H7 (cell line): ENCODE results near the gene STEAP1. TPM values are rescaled to one million over a fixed set of nuclear protein-coding genes. Genes with fewer than 3 reads are reported as not detected.

ENCODE experiments used
- DNase-seq: peaks from one replicate; pipeline ENCODE4 v3.0.0; 2012
- H3K27me3 ChIP-seq: 2 replicates; pipeline ENCODE4 v1.6.0; 2011; ENCODE audit warnings: mild to moderate bottlenecking, low read length; ENCODE audit not compliant: control insufficient read depth, insufficient read depth
- H3K36me3 ChIP-seq: replicated peaks from 2 replicates; pipeline ENCODE4 v1.5.1; 2011; ENCODE audit warnings: low read length; ENCODE audit not compliant: control insufficient read depth, insufficient read depth
- H3K4me3 ChIP-seq: 2 replicates; pipeline ENCODE4 v1.5.1; 2011; ENCODE audit warnings: low read depth, mild to moderate bottlenecking, control low read depth, low read length, moderate library complexity; ENCODE audit not compliant: insufficient read depth
- total RNA-seq: library from RNA; depleted of rRNA; stranded (reverse); fragments of >200 nt; shearing (Covaris generic); gene quantifications from 2 replicates; pipeline ENCODE4 v1.2.3, GENCODE V29; 2014

The STEAP1 gene
- total RNA-seq, 1 experiment from 2014 or later: 3.3 TPM

DNA sequence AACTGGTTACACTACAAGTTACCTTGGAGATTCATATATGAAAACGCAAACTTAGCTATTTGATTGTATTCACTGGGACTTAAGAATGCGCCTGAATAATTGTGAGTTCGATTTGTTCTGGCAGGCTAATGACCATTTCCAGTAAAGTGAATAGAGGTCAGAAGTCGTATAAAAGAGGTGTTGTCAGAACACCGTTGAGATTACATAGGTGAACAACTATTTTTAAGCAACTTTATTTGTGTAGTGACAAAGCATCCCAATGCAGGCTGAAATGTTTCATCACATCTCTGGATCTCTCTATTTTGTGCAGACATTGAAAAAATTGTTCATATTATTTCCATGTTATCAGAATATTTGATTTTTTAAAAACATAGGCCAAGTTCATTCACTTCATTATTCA is 9.3 kb downstream of the STEAP1 start:
- H3K27me3 ChIP-seq: no peaks in the 10 kb centered on the region
- DNase-seq: no peak

DNA sequence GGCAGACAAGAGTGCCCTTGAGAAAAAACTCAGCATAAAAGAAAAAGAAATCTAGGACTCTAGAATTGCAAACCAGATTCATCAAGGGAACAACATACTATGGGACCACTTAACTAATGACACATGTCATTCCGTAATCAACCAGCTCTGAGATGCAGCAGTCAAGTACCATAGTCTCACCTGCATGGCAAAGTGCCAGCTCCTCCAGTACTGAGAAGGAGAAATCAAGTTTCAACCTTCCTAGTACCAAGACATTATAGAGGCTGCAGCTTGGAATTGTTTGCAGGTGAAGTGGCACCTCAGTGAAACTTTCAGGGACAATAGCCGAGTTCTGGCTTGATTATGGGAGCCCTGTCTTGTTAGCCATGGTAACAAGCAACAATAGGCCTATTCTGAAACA is 11.5 kb downstream of the STEAP1 start:
- H3K4me3 ChIP-seq: no peak overlapping the region
- no peaks in the 10 kb centered on the region for H3K36me3 ChIP-seq

More for the DNA sequence above, 9.3 kb downstream of the STEAP1 start:
- Histone ChIP-seq H3K36me3 (no peaks in the 10 kb centered on the region), H3K4me3 (no peak overlapping the region)

DNA sequence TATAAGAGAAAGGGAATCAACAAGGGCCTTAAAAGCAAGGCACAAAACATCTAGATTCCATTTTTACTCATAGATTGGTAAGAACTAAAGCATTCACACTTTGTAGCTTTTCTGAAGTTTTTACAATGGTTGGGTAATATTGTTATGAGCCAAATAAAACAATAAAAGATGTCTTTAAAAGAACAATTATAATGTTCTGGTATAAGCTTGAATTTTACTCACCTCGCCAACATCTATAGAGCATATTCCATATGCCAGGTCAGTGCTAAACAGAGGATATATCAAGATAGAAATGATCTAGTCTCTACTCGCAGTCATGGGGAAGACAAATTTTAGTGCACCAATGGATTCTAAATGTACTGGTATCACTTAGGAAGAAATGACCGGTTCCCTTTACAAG is 11.9 kb downstream of the STEAP1 start:
- Histone ChIP-seq H3K27me3 (no peaks in the 10 kb centered on the region), H3K36me3 (no peaks in the 10 kb centered on the region), H3K4me3 (no peak overlapping the region)
- no peak for DNase-seq

More for the DNA sequence above, 11.5 kb downstream of the STEAP1 start:
- DNase-seq: no peak
- H3K27me3 ChIP-seq: no peaks in the 10 kb centered on the region

DNA sequence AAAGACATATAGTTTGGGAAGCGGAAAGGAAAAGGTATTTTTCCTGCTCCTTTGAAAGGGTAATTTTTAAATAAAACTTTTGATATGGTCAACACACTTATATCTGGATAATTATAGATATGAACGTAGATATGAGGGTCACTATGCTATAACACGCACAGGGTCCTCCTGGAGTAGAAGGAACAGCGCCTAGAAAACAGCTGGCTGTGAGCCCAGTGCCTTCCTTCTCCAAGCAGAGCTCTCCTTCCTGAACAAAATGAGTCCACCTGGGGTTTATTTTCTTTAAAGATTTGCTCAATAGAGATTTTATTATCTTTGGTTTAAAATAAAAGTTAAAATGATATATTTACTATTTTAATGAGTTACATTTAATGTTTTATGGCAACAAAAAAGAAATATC is 13.1 kb downstream of the STEAP1 start:
- DNase-seq: no peak
- no peaks in the 10 kb centered on the region for H3K36me3 ChIP-seq
- H3K27me3 ChIP-seq: no peaks in the 10 kb centered on the region
- no peak overlapping the region for H3K4me3 ChIP-seq

DNA sequence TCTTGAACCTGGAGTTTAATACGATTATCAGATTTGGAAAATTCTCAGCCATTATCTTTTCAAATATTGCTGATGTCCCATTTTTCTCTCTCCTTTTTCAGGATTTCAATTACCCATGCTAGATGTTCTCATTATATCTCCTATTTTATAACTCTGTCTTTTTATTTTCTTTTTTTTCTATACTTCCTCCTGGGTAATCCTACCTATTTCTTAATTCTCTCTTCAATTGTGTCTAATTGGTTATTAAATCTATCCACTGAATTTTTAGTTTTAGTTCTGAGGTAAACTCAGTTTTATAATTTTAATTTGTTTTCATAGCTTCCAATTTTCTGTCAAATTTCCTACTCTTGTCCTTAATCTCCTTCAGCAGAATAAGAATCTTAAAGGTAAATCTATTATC is 15.6 kb downstream of the STEAP1 start:
- no peaks in the 10 kb centered on the region for H3K27me3 ChIP-seq
- no peak overlapping the region for H3K4me3 ChIP-seq
- no peak for DNase-seq
- H3K36me3 ChIP-seq: no peaks in the 10 kb centered on the region

DNA sequence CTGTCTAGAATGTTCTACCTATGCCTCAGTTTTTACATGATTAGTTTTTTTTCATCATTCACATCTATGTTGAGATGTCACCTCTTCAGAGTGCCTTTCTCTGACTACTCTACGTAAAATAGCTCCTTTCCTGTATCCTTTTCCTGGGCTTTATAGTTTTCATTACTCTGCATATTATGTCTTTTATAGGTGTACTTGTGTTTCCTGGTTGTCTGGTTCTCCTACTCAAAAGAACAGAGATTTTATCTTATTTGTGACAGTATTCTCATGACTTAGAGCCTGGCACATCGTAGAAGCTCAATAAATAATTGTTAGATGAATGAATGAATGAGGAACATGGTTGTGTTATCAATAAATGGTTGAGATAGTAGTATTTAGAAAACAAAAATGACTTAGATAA is 17.9 kb downstream of the STEAP1 start:
- Histone ChIP-seq H3K36me3 (no peaks in the 10 kb centered on the region), H3K27me3 (no peaks in the 10 kb centered on the region), H3K4me3 (no peak overlapping the region)
- no peak for DNase-seq

DNA sequence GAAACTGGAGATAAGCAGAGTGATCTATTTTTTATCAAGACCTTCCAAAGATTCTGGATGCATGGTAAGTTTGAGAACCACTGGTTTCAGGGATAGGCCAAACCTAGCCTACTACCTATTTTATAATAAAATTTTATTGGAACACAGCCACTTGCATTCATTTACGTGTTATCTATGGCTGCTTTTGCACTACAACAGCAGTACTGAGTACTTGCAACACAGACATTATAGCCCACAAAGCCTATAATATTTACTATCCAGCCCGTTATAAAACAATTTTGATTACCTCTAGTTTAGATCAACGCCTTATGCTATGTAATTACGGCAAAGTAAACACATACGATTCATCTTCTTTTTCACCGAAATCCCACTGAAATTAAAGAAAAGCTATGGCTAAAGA is 18.4 kb downstream of the STEAP1 start:
- DNase-seq: no peak
- Histone ChIP-seq H3K27me3 (no peaks in the 10 kb centered on the region), H3K36me3 (no peaks in the 10 kb centered on the region), H3K4me3 (no peak overlapping the region)

DNA sequence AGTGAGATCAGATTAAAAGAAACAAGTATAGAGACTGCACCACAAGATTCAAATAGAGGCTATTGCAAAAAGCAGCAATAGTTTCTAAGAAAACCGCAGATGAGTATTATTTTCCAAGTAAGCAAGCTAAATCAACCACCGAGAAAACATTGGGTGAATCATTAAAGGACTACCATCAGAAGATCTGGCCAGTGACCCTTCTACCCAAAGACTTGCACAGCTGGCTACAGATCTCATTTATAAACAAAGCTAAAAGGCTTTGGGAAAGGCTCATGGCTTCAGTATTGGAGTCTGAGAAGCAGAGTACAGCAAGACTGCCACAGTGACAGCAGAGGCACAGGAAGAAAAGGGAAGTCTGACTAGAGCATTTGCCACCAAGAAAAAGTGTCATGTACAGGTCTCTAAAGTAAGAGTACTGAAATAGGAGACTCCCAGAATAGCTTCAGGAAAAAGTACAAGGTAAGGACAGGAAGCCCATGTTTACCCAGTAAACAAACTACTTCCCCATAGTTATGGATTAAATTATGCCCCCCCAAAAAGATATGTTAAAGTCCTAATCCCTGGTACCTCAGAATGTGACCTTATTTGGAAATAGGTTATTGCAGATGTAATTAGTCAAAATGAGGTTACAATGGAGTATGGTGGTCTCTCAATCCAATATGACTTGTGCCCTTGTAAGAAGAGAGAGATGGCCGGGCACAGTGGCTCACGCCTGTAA is 19.0 kb downstream of the STEAP1 start:
- no peaks in the 10 kb centered on the region for H3K36me3 ChIP-seq
- DNase-seq: no peak
- H3K27me3 ChIP-seq: no peaks in the 10 kb centered on the region
- H3K4me3 ChIP-seq: no peak overlapping the region

DNA sequence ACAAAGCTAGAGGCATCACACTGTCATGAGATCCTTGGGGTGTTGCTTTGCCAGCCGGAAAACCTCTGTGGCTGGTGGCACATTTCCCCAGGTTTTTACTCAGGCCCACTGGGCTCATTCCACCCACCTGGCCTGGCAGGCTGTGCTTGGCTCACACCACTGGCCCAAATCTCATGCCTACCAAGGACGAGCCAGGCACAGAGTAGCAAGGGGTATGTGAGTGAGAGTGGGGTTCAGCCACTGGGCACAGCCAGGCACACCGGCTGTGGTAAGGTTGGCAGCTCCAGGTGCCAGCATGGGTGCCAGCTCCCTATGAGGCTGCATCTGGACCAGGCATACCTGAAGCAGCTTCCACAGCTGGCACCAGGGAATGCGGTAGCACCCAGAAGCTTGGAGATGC is 21.4 kb downstream of the STEAP1 start:
- Histone ChIP-seq H3K36me3 (no peaks in the 10 kb centered on the region), H3K27me3 (no peaks in the 10 kb centered on the region), H3K4me3 (no peak overlapping the region)
- DNase-seq: no peak

DNA sequence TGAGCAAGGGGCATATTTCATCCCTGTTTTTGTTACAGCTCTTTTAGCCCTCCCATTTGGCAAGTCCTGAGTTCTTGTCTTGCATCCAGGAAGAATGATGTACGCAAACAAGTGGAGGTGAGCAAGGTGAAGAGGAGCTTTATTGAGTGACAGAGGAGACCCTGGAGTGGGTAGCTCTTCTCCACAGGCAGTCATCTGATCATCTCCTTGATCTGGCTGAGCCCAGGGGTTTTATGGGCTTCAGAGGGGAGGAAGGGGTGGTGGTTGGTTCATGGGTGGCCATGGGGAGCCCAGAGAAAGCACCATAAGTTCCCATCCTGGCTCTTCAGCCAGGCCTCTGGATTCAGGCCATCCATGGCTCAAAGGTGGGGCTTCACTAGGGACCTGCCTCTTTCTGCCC is 21.9 kb downstream of the STEAP1 start:
- DNase-seq: no peak
- H3K4me3 ChIP-seq: no peak overlapping the region
- no peaks in the 10 kb centered on the region for H3K36me3 ChIP-seq

DNA sequence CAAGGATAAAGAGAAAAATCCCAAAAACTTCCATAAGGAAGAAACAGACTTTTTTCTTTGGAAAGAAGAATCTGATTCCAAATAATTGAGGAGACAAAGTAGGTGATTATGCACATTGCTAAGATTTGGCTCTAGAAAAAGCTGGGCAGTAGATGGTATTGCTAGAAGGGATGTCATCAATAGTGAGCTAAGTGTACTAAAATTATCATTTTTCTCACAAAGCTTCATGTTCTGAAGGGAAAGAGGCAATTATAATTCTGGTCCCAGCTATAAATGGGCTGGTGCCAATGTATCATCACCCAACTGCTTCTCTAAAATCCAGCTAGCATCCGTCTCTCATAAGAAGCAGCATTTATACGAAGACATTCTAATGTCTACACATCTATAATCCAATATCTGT is 23.9 kb downstream of the STEAP1 start:
- H3K4me3 ChIP-seq: no peak overlapping the region
- H3K36me3 ChIP-seq: no peaks in the 10 kb centered on the region
- no peaks in the 10 kb centered on the region for H3K27me3 ChIP-seq
- no peak for DNase-seq

More for the DNA sequence above, 21.9 kb downstream of the STEAP1 start:
- no peaks in the 10 kb centered on the region for H3K27me3 ChIP-seq

DNA sequence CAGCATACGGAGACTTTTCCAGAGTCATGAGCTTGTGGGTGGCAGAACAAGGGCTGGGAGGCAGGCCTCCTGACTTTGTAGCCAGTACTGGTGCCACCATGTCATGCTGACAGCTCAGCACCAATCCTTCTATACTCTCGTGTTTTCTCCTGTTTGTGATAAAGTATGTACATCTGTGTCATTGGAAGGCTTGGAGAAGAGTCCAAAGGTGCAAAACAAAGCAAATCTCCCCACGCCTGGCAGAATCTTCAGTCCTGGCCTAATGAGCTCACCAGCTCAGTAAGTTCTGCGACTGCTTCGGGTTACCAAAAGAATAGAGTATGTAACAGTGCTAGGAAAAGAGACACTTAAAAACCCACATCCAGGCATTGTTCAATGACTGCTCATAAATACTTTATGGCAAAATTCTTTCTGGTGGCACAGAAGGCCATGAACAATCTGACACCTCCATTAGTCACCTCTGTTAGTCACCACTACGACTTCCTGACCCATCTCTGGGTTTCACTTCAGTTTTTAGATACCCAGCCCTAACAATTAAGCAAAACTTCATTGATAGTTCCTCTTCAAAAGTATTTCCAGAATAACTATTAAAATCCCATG is 24.5 kb downstream of the STEAP1 start:
- no peak for DNase-seq
- H3K27me3 ChIP-seq: no peaks in the 10 kb centered on the region

DNA sequence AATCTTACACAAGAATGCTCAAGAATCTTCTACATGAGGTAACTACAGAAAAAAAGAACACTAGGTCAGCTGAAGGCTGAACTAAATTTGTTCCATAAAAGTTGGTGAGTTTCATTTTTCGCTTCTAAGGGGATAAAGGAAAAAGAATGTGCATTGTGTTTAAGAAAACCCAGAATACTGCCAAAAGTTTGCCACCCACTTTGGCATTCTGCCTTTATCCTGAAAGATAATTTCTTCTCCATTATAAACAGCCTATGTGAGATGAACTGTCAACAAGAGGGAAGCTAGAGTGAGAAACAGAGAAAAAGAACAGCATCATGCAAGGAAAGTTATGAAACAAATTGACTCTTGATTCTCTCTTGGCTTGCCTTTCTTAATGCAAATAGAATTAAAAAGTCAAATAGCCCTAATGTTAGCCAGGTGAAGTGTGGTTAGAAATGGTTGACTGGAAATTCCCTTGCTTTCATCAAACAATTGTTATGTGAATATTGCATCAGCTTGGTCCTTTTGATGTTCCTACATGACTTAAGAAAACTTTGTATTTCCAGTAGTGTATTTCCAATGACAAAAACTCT is 25.8 kb downstream of the STEAP1 start:
- H3K27me3 ChIP-seq: no peaks in the 10 kb centered on the region
- no peaks in the 10 kb centered on the region for H3K36me3 ChIP-seq
- no peak overlapping the region for H3K4me3 ChIP-seq
- DNase-seq: no peak

More for the DNA sequence above, 24.5 kb downstream of the STEAP1 start:
- H3K4me3 ChIP-seq: no peak overlapping the region
- H3K36me3 ChIP-seq: no peaks in the 10 kb centered on the region

DNA sequence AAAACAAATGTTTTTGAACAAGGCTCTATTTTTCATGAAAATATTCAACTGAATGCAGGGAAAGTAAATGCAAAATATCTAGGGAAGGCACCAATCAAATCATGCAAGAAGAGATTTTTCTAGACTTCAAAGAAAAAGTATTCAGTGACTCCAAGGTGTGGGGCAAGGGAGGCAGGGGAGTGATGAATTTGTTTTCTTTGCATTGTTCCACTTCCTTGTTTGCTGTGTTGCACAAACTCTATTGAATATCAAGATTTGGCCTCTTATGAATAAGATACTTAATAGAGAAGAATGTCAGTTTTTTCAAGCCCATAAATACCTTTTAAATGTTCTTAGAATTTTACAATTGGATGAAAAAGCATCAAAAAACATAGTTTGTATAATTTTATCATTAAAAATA is 26.4 kb downstream of the STEAP1 start:
- Histone ChIP-seq H3K4me3 (no peak overlapping the region), H3K36me3 (no peaks in the 10 kb centered on the region), H3K27me3 (no peaks in the 10 kb centered on the region)
- DNase-seq: no peak

DNA sequence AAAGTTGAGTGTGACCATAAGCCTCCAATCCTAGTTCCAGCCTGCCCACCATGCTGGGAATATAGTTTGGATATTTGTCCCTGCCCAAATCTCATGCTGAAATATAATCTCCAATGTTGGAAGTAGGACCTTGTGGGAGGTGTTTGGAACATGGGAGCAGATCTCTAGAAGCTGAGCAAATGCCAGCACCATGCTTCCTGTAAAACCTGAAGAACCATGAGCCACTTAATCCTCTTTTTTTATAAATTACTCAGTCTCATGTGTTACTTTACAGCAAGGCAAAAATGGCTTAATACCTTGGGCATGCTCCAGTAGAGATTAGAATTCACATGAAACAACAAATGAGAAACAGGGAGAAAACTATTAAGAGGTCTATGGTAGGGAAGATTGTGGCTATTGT is 27.2 kb downstream of the STEAP1 start:
- Histone ChIP-seq H3K36me3 (no peaks in the 10 kb centered on the region), H3K27me3 (no peaks in the 10 kb centered on the region), H3K4me3 (no peak overlapping the region)
- DNase-seq: no peak
